GM21447 (cell line): Measurements from ENCODE around the gene C22orf39.

Experiments
- ATAC-seq: cut with Tn5 transposase; IDR thresholded peaks from one replicate; pipeline ENCODE4 v1.9.1; 2021; ENCODE audit not compliant: unreplicated experiment

The C22orf39 gene

DNA sequence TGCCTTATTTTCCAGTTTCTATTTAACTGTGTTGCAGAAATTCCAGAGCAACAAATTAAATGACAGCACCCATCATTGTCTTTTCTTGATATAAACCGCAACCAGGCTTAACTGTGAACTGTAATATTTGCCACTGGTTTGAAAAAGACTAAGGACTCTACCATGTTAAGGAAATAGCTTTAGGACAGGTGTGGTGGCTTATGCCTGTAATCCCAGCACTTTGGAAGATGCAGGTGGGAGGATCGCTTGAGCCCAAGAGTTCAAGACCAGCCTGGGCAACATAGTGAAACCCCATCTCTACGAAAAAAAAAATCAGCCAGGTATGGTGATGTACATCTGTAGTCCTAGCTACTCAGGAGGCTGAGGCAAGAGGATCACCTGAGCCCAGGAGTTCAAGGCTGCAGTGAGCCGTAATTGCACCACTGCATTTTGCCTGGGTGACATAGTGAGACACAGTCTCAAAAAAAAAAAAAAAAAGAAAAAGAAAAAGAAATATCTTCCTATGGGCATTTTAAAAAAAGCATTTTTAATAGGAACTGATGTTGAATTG lies 44.8 kb downstream of the C22orf39 start:
- no peak for ATAC-seq

DNA sequence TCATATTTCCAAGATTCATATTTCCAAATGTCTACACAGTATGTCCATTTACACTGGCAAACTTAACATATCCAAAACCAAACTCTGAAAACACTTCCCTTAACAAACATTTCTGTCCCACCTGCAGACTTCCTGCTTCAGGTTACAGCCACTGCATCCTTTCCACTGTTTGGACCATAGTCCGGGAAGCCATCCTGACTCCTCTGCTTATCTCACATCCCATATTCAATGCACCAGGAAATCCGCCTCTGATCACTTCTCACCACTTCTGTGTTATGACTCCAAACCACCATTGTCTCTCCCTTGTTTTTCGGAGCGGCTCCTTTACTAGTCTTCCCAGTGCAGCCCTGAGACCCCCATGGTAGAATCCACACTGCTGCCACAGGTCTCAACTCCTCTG lies 46.0 kb downstream of the C22orf39 start:
- ATAC-seq, result no peak

GRCh38 chr22:19400881-19401280 lies 46.6 kb downstream of the C22orf39 start:
- no peak for ATAC-seq

DNA sequence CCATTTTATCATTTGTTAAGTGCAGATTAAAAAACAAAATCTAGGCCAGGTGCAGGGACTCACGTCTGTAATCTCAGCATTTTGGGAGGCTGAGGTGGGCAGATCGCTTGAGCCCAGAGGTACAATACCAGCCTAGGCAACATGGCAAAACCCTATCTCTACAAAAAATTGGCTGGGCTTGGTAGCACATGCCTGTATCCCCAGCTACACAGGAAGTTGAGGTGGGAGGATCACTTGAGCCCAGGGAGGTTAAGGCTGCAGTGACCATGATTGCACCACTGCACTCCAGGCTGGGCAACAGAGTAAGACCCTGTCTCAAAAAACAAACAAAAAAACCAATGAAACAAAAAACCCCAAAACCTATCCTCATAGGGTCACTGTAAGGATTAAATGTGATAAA lies 48.9 kb downstream of the C22orf39 start:
- no peak for ATAC-seq

DNA sequence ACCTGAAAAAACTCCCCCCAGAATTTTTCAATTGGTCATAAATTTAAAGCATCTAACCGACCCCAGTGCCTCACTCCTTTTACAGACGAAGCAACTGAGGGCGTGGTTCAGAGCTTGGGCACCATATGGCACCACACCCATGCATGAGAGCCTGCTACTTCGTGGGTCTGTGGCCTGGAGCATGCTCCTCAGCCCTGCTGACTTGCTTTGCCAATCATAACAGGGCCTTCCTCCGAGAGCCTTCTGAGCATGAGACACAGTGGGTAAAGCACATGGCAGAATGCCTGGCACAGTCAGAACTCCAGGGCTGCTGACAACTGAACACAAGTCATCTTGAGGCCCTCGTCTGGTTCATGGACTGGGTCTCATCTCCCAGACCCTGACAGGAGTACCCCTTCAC lies 49.3 kb downstream of the C22orf39 start:
- no peak for ATAC-seq

GRCh38 chr22:19397734-19398104 lies 49.8 kb downstream of the C22orf39 start:
- ATAC-seq, result no peak

GRCh38 chr22:19396934-19397733 lies 50.4 kb downstream of the C22orf39 start:
- ATAC-seq, result no peak

- no peak for ATAC-seq
Observed at GRCh38 chr22:19396561-19396933, 51.0 kb downstream of the C22orf39 start.

DNA sequence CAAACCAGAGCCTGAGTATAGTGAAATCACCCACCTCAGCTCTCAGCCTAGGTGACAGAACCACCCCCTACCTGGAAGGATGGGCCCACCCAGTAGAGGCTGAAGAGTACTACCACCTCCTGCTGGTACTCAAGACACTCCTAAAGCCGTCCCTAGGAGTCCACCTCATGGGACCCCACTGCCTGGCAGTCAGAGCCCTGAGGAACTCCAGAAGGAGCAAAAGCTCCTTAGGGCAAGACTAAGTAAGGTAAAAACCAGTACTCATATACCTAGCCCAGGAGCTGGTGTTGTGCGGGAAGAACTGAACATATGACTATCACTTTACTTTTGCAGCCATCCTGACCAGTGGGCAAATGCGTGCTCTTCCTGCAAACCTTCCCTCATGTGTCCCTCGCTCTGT lies 52.2 kb downstream of the C22orf39 start:
- no peak for ATAC-seq

GRCh38 chr22:19394274-19395050 lies 53.0 kb downstream of the C22orf39 start:
- no peak for ATAC-seq

DNA sequence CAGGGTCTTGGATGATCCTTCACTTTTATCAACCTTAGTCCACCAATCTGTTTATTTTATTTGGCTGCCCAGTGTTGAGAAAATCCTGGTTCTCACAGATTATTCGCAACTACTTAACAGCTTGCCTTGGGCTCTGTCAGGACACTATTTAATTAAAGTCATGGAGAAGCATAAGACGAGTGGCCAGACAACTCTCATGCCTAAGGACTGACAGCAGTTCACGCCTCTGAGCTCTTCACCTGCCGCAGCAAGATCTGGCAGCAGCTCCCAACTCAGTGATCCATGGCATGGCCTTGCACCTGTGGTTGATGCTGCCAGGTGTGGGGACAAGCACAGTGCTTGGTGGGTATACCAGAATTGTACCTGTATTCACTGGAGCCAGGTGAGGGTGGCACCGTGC lies 53.8 kb downstream of the C22orf39 start:
- ATAC-seq, result no peak
